HUES6 (cell line): ENCODE data around the gene PACS2.

Source experiments
- H3K27ac ChIP-seq: 2 replicates; pipeline ENCODE4 v1.7.0; 2013; ENCODE audit warnings: low read depth, mild to moderate bottlenecking, low read length, inconsistent platforms
- H3K27me3 ChIP-seq: 2 replicates; pipeline ENCODE4 v1.6.1; 2013; ENCODE audit warnings: low read length; ENCODE audit not compliant: control insufficient read depth, insufficient read depth
- H3K36me3 ChIP-seq: 2 replicates; pipeline ENCODE4 v1.6.1; 2013; ENCODE audit warnings: low read length; ENCODE audit not compliant: control insufficient read depth, insufficient read depth
- H3K4me1 ChIP-seq: 2 replicates; pipeline ENCODE4 v1.6.1; 2013; ENCODE audit warnings: low read length; ENCODE audit not compliant: control insufficient read depth, insufficient read depth
- H3K4me3 ChIP-seq: 2 replicates; pipeline ENCODE4 v1.5.1; 2013; ENCODE audit warnings: low read depth, low read length
- H3K9ac ChIP-seq: one replicate; pipeline ENCODE4 v1.6.1; 2013; ENCODE audit warnings: mild to moderate bottlenecking, low read length
- H3K9me3 ChIP-seq: 2 replicates; pipeline ENCODE4 v1.6.1; 2013; ENCODE audit warnings: low read depth, low read length; ENCODE audit not compliant: control insufficient read depth, insufficient read depth

PACS2 gene

DNA sequence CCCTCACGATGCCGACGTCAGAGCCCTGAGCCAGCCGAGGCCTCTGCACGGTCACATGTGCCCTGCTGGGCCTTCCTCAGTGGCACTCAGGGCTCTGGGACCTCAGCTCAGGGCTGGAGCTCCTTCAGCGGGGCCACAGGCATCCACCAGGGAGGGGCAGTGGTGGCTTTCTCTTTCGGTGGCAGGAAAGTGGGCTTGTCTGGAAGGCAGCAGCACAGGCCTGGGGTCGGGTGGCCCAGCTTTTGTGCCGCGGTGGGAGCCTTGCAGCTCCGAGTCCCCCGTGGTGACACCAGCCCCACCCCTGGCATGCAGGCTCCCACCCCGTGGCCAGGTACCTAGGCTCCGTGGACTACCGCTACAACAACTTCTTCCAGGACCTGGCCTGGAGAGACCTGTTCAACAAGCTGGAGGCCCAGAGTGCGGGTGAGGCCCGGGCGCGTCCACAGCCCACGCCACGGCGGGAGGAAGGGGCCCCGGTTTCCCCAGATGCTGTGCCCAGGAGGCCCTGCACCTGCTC is 69.6 kb downstream of the PACS2 start:
- peaks cover 55% of the 10 kb centered on the region for H3K36me3 ChIP-seq

DNA sequence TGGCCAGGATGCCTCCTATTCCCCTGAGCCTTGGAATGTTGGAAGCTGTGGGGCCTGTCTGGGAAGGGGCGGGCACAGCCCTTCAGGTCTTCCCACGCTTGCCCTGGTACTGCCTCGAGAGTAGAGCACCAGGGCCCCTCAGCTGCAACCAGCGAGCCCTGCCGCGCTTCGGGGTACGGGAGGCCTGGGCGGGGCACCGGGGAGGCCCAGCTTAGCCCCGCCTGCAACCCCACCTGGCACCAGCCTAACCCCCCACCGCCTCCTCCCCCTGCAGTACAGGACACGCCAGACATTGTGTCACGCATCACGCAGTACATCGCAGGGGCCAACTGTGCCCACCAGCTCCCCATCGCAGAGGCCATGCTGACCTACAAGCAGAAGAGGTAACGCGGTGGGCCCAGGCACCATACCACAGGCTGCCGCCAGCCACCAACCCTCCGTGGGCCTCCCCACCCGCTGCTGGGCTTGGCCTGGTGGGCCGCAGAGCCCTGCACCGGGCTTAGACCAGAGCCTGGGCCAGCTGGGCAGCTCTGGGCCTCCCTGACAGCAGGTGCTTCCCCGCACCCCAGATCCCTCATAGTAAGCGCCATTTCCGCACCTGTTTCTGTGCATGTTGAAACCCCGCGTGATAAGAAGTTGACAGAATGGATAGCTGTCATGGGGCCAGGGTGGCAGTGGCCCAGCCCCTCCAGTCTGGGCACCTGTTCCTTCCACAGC is 70.2 kb downstream of the PACS2 start:
- Histone ChIP-seq H3K27me3 (no peaks in the 10 kb centered on the region), H3K36me3 (peaks cover 53% of the 10 kb centered on the region), H3K9me3 (no peaks in the 10 kb centered on the region), H3K9ac (no peak overlapping the region), H3K4me1 (no peaks in the 10 kb centered on the region), H3K27ac (no peak overlapping the region), H3K4me3 (no peak overlapping the region)

More for the DNA sequence above, 69.6 kb downstream of the PACS2 start:
- Histone ChIP-seq H3K27ac (no peak overlapping the region), H3K9ac (no peak overlapping the region), H3K27me3 (no peaks in the 10 kb centered on the region), H3K4me1 (no peaks in the 10 kb centered on the region), H3K9me3 (no peaks in the 10 kb centered on the region), H3K4me3 (no peak overlapping the region)

DNA sequence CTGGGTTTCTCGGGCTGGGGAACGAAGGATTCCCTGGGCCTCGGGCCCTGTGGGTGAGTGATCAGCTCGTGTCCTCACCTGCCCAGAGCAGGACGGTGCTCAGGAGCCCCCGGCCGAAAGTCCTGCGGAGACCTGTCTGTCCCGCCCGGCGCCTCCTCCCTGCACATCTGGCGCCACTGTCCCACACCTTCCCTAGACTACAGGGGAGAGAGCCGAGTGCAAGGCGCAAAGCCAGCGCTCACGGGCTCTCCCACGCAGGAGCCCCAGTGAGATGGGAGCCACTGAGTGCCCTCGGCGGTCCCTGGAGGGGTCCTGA is 70.7 kb downstream of the PACS2 start:
- Histone ChIP-seq H3K4me1 (no peaks in the 10 kb centered on the region), H3K9ac (no peak overlapping the region), H3K27ac (no peak overlapping the region), H3K9me3 (no peaks in the 10 kb centered on the region), H3K4me3 (no peak overlapping the region), H3K36me3 (peaks cover 49% of the 10 kb centered on the region), H3K27me3 (no peaks in the 10 kb centered on the region)

DNA sequence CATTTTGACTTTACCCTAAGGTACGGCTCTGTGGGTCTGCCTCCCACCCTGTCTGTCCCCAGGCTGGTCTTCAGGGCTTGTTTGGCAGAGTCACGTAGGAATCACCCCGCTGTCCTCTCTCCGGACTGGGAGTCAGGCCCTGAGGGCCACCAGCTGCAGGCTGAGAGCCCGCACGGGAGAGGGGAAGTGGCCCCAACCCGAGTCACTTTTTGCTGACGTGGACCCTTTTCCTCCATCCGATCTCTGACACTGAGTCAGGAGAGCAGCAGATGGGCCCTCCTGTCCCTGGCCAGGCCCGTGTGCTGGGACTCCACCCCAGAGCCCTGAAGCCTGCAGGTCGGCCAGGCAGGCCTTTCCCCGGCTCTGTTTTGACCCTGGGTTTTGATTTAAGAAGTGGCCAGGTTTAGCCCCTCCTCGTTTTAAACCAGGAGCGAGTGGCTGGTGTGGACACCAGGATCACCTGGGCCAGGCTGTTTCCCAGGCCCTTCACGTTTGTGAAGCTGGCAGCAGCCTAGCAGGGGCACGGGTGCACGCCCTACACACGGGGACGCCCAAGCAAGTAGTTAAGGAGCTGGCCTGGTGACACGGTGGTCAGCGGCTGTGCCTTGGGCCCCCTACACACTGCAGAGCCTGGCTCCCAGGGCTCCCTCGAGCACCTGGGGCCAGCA is 71.3 kb downstream of the PACS2 start:
- no peaks in the 10 kb centered on the region for H3K4me1 ChIP-seq
- no peaks in the 10 kb centered on the region for H3K27me3 ChIP-seq
- no peak overlapping the region for H3K27ac ChIP-seq
- no peak overlapping the region for H3K4me3 ChIP-seq
- H3K9me3 ChIP-seq = no peaks in the 10 kb centered on the region
- H3K36me3 ChIP-seq = peaks cover 49% of the 10 kb centered on the region
- H3K9ac ChIP-seq = no peak overlapping the region

DNA sequence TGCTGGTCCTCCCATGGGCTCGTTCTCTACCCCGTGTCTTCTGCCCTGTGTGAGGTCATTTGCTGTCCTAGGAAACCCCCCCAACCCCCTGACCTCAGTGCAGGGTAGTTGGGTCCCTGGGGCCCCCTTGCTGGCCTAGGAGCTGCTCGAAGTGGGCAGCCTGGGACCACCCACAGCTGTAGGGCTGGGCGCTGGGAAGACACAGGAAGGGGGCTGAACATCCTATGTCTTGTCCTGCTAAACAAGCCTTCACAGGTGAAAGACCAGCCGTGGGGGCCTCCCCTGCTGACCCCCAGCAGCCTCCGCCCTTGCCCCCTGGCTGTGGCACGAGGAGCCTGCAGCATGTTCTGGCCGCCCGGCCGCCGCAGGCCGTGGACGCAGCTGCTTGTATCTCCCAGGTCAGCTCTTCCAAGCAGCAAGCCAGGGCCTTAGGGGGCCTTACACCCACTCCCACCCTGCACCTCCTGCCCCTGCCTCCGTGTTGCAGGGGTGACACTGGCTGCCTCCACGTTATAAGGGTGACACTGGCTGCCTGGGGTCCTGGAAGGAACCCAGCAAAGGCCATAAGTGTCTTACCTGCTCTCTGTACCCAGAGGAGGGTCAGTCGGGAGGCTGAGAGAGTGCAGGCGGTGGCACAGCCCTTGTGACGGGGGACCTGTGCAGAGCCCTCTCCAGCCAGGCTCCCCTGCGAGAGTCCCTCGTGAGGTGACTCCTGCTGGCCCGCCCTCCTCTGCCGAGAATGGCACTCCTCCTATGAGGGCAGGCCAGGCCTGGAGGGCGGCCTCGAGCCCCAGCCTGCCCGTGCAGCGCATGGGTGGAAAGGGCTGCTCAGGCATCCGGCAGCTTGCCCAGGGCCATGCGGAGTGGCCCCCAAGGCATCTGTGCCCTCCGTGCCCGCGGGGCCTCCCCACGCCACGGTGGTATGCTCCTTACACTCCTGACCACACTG is 72.3 kb downstream of the PACS2 start:
- H3K9ac ChIP-seq = peak overlapping the region; percentile 11
- H3K4me1 ChIP-seq = no peaks in the 10 kb centered on the region
- H3K4me3 ChIP-seq = no peak overlapping the region
- H3K9me3 ChIP-seq = no peaks in the 10 kb centered on the region
- no peak overlapping the region for H3K27ac ChIP-seq
- no peaks in the 10 kb centered on the region for H3K27me3 ChIP-seq
- H3K36me3 ChIP-seq = peaks cover 49% of the 10 kb centered on the region

DNA sequence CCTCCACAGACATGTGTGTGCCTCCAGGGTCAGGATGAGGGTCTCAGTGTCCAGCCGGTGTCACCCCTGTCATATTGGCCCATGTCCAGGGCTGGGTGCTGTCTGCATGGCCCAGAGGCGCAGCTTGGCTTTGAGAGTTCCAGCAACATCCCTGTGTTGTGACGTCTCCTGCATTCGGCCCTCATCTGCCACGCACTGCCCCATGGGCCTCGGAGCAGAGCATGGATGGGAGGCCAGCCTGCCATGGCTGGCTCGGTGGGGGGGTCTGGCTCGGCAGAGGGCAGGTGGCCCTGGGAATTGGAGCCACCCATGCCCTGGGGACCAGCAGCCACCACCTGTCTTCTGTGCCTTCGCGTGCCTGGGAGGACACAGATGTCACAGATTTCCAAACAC is 73.0 kb downstream of the PACS2 start:
- H3K4me3 ChIP-seq = no peak overlapping the region
- no peaks in the 10 kb centered on the region for H3K27me3 ChIP-seq
- H3K36me3 ChIP-seq = peaks cover 45% of the 10 kb centered on the region
- no peak overlapping the region for H3K27ac ChIP-seq
- no peaks in the 10 kb centered on the region for H3K9me3 ChIP-seq
- H3K4me1 ChIP-seq = no peaks in the 10 kb centered on the region
- no peak overlapping the region for H3K9ac ChIP-seq

DNA sequence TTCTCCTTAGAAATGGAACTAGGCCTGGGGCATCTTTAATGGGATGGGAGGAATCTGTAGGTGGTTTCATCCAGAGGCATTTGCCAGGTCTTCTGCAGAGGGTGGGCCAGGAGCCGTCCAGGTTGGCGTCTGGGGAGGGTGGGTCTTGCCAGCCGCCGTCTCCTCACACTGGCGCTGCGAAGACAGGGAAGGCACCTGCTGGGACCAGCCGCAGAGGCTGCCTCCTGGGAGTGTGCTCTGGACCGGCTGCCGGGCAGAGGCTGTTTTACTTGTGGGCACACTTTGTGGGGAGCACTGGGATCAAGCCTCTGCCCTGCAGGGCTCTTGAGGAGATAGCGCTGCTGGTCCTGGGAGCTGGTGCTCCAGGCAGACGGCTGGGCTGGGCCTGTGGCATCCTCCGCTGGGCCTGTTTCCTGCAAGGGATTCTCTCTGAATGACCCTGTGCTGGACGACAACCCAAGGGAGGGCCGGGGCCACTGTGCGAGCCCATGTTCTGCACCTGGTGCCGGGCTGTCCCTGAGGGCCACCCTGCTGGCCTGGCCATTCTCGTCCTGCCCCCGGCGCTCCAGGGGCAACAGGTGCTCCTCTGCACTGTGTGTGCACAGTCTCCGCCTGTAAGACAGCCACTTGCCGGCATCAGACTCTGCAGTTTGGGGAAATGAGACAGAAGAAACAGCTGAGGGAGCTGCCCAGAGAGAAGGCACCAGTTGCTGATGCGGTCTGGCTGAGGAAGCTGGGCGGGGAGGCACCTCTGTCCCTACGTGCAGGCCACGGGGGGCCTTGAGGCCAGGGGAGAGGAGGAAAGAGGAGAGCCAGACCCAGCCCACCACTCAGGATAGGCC is 73.8 kb downstream of the PACS2 start:
- Histone ChIP-seq H3K27ac (no peak overlapping the region), H3K36me3 (peaks cover 41% of the 10 kb centered on the region), H3K4me1 (no peaks in the 10 kb centered on the region), H3K27me3 (no peaks in the 10 kb centered on the region), H3K9ac (no peak overlapping the region), H3K4me3 (no peak overlapping the region), H3K9me3 (no peaks in the 10 kb centered on the region)

DNA sequence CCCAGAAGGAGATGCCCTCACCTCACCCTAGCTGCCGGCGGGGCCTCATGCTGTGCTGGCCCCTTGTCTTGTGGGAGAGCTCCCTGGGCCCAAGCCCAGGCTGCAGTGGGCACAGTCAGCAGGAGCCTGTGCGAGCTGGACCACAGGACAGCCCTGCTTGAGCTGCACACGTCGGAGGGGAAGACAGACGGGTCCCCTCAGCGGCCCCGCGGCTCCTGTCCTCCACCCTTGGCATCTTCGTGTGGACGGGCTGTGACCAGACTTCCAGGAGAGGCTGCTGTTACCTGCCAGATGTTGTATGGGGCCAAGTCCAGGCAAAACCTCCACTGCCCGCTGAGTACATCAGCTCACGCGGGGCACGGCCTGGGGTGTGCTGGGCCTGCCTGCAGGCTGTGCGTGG is 74.4 kb downstream of the PACS2 start:
- peaks cover 35% of the 10 kb centered on the region for H3K36me3 ChIP-seq
- H3K4me1 ChIP-seq = no peaks in the 10 kb centered on the region
- no peak overlapping the region for H3K9ac ChIP-seq
- no peaks in the 10 kb centered on the region for H3K27me3 ChIP-seq
- H3K27ac ChIP-seq = 0 out of 2 replicates have a peak overlapping the region, but pooled peaks have one; percentile 2
- H3K4me3 ChIP-seq = no peak overlapping the region
- H3K9me3 ChIP-seq = no peaks in the 10 kb centered on the region

DNA sequence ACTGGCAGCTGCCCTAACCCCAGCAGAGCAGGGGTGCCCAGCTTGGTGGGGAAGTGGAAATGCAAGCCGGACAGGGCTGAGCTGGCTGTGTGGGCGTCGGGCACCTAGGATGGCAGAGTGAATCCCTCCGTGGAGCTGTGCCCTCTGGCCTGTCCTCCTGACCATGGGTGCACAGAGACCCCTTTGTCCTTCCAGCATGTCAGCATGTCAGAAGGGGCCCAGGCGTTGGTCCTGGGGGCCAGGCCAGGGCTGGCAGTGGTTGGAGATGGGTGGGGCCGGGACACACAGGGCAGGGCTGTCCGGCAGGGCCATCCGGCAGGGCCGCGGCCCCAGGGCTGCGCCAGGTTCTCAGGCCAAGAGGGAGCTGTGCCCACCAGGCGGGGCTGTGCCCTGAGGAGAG is 75.0 kb downstream of the PACS2 start:
- no peaks in the 10 kb centered on the region for H3K4me1 ChIP-seq
- 0 out of 2 replicates have a peak overlapping the region, but pooled peaks have one; percentile 2 for H3K27ac ChIP-seq
- H3K9me3 ChIP-seq = no peaks in the 10 kb centered on the region
- H3K27me3 ChIP-seq = no peaks in the 10 kb centered on the region
- peaks cover 35% of the 10 kb centered on the region for H3K36me3 ChIP-seq
- no peak overlapping the region for H3K4me3 ChIP-seq
- H3K9ac ChIP-seq = no peak overlapping the region
